ENCODE data around the gene ARHGEF16.

GRCh38 chr1:3463891-3464648, 9.6 kb downstream of the ARHGEF16 start:
- TF ChIP-seq, protein P1, sequence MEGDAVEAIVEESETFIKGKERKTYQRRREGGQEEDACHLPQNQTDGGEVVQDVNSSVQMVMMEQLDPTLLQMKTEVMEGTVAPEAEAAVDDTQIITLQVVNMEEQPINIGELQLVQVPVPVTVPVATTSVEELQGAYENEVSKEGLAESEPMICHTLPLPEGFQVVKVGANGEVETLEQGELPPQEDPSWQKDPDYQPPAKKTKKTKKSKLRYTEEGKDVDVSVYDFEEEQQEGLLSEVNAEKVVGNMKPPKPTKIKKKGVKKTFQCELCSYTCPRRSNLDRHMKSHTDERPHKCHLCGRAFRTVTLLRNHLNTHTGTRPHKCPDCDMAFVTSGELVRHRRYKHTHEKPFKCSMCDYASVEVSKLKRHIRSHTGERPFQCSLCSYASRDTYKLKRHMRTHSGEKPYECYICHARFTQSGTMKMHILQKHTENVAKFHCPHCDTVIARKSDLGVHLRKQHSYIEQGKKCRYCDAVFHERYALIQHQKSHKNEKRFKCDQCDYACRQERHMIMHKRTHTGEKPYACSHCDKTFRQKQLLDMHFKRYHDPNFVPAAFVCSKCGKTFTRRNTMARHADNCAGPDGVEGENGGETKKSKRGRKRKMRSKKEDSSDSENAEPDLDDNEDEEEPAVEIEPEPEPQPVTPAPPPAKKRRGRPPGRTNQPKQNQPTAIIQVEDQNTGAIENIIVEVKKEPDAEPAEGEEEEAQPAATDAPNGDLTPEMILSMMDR (conservative IDR thresholded peaks at IDR 0.05 in 1 of 2, IDR thresholded peaks at IDR 0.05 in 1 of 2; ENCODE audit: extremely low read depth in 1 of 2, insufficient read depth in 1 of 2, low read depth in 1 of 2, low read length in 2 of 2) = no peak
- TF ChIP-seq EZH2 (IDR thresholded peaks at IDR 0.05; ENCODE audit: borderline replicate concordance, low read length) = no peak
